Adipose tissue (tissue), 3 donors: Measurements from ENCODE around the gene AFF1. TPM values are rescaled to one million over a fixed set of nuclear protein-coding genes. Genes with fewer than 3 reads are reported as not detected.
A peak's percentile ranks its signal among the peaks of the same experiment; 100 is the strongest.
"Not testable (repeated sequence)": the region's sequence is repeated elsewhere in the genome, so short reads cannot be mapped to it uniquely, and the experiment has no call there.

Experiments
- H3K27ac ChIP-seq: one replicate; pipeline ENCODE4 v1.5.1; 2013; ENCODE audit warnings: low read depth, low read length
- WGBS, 3 donors: extraction: QIAGEN DNeasy Blood & Tissue Kit; methylation state at CpG; one replicate each; pipeline ENCODE4 v1.1.7; 2013; 5-methylcytosine and 5-hydroxymethylcytosine counted together
- polyA plus RNA-seq, 3 donors: library from polyadenylated mRNA; stranded (reverse); fragments of 200-250 nt; gene quantifications; one replicate each; pipeline ENCODE4 v1.2.3, GENCODE V29; 2013
- donor health status: healthy with polysubstance abuse.
- donor health status: Bipolar disorder and iron deficiency.
- donor health status: healthy.

Gene AFF1
- polyA plus RNA-seq, 3 donors = 10.0 to 19.8 (median 17.8) TPM

DNA sequence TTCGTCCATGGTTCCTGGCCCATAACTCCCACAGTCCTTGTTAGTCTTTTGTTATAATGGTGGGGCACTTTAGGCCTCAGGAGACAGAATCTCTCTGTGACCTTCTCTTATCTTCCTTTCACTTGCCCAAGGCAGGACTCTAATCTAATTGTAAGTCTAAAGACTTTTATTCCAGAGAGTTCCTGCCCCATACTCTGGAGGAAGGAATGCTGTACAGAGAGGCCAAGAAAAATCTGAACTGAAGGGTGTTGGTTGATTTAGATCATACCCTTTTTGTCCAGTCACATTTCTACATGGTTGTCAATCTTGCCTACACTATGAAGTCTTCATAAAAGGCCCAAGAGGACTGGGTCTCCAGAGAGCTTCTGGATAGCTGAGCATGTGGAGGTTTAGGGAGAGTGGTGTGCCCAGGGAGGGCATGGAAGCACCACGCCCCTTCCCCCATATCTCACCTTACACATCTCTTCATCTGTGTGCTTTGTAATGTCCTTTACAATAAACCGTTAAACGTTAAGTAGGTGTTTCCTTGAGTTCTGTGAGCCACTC, 84.5 kb downstream of the AFF1 start:
- WGBS, 3 donors = 64 to 78% (median 77%) methylated on average over 4 of the region's 4 CpGs

DNA sequence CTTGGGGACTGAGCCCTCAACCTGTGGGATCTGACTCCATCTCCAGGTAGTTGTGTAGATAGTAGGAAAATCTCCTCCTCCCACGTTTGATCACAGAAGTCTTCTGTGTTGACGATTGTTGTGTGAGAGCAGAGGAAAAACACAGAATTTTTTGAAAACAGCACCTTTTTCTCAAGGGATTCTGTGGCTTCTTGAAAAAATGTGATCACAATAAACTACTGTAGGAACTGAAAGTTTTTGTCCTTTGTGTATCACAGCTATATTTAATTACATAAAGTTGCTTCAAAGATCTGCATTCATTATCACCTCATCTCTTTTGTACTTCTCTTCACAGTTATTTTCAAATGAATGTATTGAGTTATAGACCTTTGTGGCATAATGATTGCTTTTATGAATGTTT, 85.1 kb downstream of the AFF1 start:
- H3K27ac ChIP-seq = no peak overlapping the region
- 35 to 72% (median 70%) methylated on average over 2 of the region's 2 CpGs for WGBS, 3 donors

More for the DNA sequence above, 84.5 kb downstream of the AFF1 start:
- no peak overlapping the region for H3K27ac ChIP-seq

DNA sequence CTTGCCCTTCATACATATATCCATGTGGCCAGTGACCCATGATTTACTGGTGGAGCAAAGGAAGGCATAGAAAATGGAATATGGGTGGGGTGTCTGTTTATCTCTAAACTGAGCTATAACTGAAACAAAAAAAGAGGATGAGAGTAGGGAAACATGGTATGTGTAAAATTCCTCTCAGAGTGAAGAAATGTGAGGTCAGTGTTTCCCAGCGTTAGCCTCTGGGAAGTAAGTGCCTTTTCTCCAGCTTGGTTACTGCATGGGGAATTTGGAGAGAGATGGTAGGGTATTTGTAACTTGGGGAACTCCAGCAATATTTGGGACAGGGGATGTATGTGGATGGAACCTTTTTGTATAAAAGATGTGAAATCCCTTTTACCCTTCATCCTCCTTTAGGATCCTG, 89.4 kb downstream of the AFF1 start:
- WGBS, 3 donors = 27 to 69% (median 32%) methylated on average over 1 of the region's 1 CpG
- peak overlapping the region; percentile 52 for H3K27ac ChIP-seq

DNA sequence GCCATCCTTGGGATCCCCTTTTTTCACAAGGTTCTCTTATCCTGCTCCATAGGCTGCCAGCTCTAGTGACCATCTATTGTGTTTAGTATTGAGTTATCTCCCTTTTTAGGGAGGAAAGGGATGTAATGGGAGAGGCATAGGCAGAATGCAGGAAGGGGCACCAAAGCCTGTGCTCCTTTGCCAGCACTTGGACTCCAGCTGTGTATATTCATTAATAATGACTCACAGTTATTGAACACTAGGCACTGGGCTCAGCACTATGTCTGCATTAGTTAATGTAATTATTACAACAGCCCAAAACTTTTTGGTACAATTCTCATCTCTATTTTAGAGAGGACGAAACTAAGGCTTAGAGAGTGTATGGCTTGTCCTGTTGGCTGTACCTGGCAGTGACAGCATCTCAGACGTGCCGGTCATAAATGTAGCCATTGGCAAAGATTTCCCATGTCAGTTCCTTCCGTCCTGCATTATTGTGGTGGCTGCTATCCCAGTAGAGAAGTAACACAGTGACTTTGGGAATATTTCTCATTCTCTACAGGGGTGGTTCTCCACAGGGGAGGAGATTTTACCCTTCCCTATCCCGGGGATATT, 90.3 kb downstream of the AFF1 start:
- 34 to 72% (median 64%) methylated on average over 5 of the region's 5 CpGs for WGBS, 3 donors
- no peak overlapping the region for H3K27ac ChIP-seq

DNA sequence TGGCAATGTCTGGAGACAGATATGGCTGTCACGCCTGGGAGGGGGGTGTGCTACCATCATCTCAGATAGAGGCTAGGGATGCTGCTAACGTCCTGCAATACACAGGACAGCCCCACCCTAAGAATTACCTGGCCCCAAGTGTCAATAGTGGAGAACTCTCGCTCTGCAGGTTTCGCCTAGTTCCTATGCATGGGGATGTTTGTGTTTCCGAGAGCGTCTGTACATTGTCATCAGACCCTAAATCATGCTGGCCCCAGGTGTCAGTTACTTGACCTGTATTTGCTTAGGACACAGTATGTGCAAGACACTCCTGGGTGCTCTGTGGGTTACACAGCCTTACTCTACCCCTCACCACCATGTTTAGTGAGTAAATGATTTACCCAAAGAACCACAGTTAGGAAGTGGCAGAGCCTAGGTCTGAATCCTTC, 90.8 kb downstream of the AFF1 start:
- H3K27ac ChIP-seq = no peak overlapping the region
- WGBS, 3 donors = 76 to 87% (median 83%) methylated on average over 6 of the region's 6 CpGs

DNA sequence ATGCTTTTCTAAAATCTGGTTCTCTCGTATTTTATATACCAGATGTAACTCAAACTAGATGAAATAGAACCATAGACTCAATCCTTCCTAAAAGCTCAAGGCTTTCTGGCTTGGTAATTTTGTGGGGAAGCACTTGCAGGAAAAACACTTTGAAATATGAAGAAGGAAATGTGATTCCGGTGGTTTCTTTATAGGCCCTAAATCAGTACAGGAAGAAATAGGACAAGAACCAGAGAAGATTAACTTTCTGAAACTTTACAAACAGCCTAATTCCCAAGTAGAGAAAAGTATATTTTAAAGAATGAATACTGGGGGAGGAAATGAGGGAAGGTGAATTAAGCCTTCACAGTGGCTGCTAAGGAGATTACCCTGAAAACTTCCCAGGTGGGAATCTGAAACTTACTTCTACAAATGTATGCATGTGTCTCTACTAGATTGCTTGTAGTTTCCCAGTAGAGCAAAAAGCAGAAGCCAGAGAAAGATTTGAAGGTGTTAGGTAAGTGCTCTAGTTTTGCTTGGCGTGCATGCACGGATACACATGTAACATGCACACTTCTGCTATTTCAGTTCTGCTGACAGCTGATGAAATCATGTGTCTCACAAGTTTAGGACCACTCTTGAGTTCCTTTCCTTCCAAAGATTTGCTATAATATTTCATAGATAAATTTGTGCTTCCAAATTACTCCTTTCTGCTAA, 92.1 kb downstream of the AFF1 start:
- no peak overlapping the region for H3K27ac ChIP-seq
- 34 to 57% (median 36%) methylated on average over 4 of the region's 4 CpGs for WGBS, 3 donors

DNA sequence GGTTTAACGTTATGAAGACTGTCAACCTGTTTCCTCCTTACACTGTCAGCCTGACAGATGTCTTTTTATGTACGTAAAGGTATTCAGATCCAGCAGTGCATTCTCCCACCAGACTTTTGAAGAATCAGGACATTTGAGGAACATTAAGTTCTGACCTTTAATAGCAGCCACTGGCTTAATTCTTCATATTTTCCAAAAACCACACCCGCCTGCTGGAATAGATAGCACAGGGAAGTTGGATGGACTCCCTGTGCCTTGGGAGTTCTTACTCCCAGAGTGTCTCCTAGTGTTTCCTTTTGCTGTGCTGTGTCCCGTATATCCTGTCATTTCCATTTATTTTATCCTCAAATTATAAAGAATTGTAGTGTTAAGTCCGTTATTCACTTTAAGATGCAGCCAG, 94.5 kb downstream of the AFF1 start:
- H3K27ac ChIP-seq = no peak overlapping the region
- WGBS, 3 donors = 38 to 46% (median 39%) methylated on average over 5 of the region's 5 CpGs

DNA sequence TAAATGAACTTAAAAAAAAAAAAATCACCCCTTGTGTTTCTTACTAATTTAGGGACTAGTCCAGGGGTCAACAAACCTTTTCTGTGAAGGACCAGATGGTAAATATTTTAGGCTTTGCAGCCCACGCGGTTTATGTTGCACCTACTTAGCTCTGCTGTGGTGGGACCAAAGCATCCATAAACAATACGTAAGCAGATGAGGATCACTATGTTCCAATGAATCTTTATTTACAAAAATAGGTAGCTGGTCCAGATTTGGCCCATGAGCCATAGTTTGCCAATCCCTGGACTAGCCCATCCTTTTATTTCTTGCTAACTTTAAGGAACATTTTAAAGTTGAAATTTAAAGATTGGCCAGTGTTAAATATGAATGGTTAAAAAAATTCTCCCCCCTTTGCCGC, 95.3 kb downstream of the AFF1 start:
- 74 to 84% (median 82%) methylated on average over 4 of the region's 4 CpGs for WGBS, 3 donors
- H3K27ac ChIP-seq = no peak overlapping the region

DNA sequence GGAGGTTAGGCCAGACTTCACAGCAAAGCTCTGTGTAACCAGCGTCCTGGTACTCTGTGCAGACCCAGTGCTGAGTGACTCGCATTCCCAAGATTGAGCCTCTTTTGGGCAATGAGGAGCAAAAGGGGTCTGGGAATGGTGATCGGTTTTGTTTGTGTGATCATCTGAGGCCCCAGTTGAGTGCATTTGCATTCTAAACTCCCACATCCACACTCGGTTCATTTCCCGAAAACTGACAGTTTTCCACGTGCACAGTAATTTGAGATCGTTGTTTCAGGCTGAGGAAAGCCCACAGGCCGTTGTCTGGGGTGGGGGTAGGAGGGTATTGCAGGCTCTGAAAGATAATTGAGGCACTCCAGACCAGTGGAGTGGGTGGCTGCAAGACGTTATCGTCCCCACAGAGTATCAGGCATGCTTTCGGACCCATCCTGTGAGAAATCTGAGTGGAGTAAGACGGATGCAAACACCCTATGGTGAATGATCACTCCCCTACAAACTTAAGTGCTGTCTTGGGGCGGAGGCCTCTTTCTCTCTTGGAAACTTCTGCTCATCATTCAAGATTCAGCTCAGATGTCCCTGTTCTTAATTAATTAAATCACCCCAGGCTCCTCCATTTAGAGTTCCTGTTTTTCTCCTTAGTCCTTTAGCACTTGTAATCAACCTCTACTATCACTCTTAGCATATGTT, 96.1 kb downstream of the AFF1 start:
- H3K27ac ChIP-seq = peak overlapping the region; percentile 69
- 44 to 46% (median 45%) methylated on average over 13 of the region's 13 CpGs for WGBS, 3 donors

DNA sequence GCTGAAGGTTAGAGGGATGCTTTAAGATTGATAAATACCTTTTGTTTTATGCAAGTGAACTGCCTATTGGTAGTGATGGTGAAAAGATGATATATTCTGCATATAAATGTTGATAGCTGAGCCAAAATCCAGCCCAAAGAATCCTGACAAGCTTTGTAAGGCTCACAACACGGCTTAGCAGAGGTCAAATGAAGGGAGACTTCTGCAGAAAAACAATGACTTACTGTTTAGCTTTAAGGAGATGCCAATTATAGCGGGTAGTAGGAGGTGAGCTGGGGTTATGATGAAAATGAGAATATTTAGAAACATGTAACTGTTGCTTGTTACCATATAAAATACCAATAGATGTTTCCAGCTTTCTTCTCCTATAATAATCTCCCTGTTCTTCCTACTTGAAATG, 97.1 kb downstream of the AFF1 start:
- WGBS, 3 donors = 12 to 37% (median 28%) methylated on average over 2 of the region's 2 CpGs
- H3K27ac ChIP-seq = no peak overlapping the region

DNA sequence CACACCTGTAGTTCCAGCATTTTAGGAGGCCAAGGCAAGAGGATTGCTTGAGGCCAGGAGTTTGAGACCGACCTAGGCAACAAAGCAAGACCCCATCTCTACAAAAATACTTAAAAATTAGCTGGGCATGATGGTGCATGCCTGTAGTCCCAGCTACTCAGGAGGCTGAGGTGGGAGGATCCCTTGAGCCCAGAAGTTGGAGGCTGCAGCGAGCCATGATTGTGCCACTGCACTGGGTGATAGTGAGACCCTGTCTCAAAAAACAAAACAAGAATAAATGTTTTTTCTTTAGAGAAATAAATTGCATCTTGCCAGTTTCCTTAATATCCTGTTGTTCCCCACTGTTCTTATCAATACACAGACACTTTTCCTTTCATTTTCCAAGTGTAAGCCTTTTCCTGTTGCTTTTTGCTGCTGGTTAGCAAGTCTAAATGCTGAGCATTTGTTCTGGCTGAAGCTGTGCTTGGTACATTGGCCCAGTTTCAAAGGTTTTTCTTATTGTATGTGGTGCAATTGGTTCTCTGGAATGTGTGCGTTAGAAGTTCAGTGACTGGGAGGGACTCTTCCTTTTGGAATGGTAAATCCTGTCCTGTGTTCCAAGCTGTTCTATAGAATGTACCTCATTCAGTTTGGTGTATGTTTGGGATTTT, 98.2 kb downstream of the AFF1 start:
- no peak overlapping the region for H3K27ac ChIP-seq
- 59 to 65% (median 62%) methylated on average over 3 of the region's 3 CpGs for WGBS, 3 donors

DNA sequence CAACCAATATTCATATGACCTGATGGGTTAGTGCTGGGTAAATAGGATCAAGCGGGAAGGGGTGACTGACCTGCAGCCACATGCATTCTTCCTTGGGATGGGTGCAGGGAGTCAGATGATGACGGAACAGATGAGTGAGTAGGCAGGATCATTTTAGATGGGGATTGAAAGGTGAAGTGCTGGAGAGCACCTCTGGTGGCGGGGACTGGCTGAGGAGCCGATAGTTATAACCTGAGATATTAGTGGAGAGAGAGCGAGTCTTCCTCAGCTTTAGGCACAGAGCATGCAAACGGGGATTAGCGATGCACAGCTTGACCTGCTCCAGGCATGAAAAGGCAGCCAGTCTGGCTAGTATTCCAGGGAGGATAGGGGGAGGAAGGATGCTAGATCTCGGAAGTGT, 99.1 kb downstream of the AFF1 start:
- peak overlapping the region; percentile 58 for H3K27ac ChIP-seq
- 72 to 78% (median 74%) methylated on average over 8 of the region's 8 CpGs for WGBS, 3 donors

DNA sequence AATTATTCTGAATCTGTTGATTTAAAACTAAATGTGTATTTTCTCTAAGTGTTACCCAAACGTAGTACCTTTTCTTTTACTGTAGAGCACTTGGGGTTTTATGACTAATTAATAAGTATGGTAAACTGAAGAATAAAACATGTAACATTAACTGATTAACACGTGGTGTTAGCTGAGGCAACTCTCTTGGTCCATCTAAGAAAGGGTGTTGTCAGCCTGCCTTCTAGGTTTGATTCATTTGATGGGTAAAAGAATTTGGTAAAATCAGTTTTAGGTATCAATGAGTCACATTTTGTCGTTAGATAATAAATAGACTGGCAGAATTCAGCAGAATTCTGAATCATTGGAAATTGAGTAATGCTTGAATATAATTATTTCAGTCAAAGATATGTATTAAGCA, 99.7 kb downstream of the AFF1 start:
- H3K27ac ChIP-seq = no peak overlapping the region
- WGBS, 3 donors = 67 to 73% (median 68%) methylated on average over 3 of the region's 3 CpGs

DNA sequence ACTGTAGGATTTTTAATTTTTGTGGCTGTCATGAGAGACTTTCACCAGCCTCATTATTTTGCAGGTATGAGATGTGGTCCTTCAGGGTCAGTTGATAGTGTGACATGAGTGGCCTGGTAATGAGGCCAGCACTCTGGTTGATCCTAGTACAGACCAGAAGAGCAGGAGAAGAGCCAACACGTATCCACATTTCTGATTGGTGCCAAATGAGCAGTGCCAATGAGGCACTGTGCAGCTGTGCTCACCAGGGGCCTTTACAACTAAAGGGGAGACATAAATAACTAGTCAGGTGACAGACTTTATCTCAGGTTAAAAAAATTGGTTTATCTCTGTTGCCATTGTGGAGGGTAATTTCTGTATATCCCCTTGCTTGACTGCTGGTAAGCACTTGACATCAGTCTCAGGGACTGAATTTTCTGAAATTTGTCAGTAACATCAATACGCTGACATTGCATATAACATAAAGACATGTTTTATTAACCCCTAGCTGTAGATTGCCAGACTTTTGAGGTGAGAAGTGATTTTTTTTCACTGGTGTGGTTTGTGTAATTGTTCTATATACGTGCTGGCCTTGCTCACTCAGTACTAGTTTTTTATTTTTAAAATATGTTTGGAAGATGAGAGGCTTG, 101.2 kb downstream of the AFF1 start:
- 62 to 75% (median 69%) methylated on average over 3 of the region's 3 CpGs for WGBS, 3 donors
- no peak overlapping the region for H3K27ac ChIP-seq

DNA sequence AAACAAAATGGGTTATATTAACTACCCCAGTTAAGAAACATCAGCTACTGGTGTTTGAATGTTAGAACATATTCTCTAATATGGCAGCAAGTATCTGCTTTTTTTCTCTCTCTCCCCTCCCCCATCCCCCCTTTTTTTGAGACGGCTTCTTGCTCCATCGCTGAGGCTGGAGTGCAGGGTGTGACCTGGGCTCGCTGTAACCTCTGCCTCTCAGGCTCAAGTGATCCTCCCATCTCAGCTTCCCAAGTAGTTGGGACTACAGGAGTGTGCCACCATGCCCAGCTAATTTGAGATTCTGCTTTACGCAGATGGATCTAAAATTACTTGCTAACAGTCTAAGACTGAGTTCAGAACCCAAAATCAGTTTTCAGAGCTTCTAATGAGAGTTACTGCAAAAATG, 101.9 kb downstream of the AFF1 start:
- no peak overlapping the region for H3K27ac ChIP-seq
- 56 to 59% (median 58%) methylated on average over 4 of the region's 4 CpGs for WGBS, 3 donors

DNA sequence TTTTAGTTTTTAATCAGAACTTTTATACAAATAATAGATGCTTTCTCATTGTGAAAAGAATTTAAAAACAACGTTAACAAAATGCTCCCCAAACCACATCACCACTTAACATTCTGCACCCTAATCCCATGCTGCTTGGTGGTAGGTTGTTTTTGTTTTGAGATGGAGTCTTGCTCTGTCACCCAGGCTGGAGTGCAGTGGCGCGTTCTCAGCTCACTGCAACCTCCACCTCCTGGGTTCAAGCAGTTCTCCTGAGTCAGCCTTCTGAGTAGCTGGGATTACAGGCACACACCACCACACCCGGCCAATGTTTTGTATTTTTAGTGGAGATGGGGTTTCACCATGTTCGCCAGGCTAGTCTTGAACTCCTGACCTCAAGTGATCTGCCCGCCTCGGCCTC, 102.4 kb downstream of the AFF1 start:
- 68 to 77% (median 72%) methylated on average over 7 of the region's 7 CpGs for WGBS, 3 donors
- H3K27ac ChIP-seq = not testable (repeated sequence)

DNA sequence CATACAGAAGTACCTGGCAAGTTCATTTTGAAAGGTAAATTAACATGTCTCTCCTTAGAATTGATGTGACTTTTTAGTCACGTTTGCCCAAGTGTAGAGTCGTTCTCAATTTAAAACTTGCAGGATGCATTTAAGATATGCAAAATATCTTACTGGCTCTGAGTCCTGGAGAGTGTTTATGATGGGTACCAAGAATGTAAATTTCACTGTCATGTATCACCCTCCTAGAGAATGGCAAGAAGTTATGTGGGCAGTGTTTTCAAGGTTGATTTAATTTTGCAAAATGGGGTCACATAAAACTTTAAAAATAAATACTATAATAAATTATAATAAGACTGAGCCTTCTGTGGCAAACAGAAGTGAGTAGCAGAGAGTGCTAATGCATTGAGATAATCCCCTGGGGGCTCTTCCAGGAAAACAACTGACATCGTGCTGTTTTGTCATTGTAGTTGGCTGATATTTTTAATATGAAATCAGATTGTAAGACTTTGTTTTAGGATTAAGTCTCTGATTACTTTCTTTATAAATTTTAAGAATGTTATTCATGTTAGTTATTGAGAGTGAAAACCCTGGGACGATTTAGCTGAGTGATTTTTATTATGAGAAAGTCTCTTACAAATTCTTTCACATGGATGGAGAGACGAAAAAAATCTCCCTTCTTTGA, 103.0 kb downstream of the AFF1 start:
- H3K27ac ChIP-seq = no peak overlapping the region
- WGBS, 3 donors = 37 to 45% (median 37%) methylated on average over 5 of the region's 5 CpGs
